ENCODE measurements around the gene SEC62. TPM values are rescaled to one million over a fixed set of nuclear protein-coding genes. Genes with fewer than 3 reads are reported as not detected.

SEC62 gene, protein sequence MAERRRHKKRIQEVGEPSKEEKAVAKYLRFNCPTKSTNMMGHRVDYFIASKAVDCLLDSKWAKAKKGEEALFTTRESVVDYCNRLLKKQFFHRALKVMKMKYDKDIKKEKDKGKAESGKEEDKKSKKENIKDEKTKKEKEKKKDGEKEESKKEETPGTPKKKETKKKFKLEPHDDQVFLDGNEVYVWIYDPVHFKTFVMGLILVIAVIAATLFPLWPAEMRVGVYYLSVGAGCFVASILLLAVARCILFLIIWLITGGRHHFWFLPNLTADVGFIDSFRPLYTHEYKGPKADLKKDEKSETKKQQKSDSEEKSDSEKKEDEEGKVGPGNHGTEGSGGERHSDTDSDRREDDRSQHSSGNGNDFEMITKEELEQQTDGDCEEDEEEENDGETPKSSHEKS
- total RNA-seq (100 to 1,000 TPM in 3 of 6 donors, 10 to 100 TPM in 3; 89.0 to 119 (median 100) TPM), polyA plus RNA-seq (10 to 100 TPM; 23.6 to 96.5 TPM)

GRCh38 chr3:169966428-169966950, at the start of gene SEC62:
SEC62 (plus strand) TSS chr3:169966807; CDS start chr3:169966823, 16 bp downstream.
- ATAC-seq (peak; percentile 95 to 99 (median 98)), DNase-seq (peak; percentile 92 to 99 (median 94)), FAIRE-seq (no peak)
- 0 to 1% methylated on average over 25 to 37 of the region's 37 CpGs for WGBS, 2 donors
- Histone ChIP-seq H3K27me3 (no peaks in the 10 kb centered on the region), H3K9me3 (no peaks in the 10 kb centered on the region), H3K27ac (peak within 1 kb of the TSS; percentile 89 to 97 (median 94)), H3K36me3 (no peaks in the 10 kb centered on the region), H3K4me1 (peaks cover 8 to 30% (median 17%) of the 10 kb centered on the region in 3 donors), H3K4me3 (peak within 1 kb of the TSS; percentile 39 to 91 (median 77))
- TF ChIP-seq, protein P1, sequence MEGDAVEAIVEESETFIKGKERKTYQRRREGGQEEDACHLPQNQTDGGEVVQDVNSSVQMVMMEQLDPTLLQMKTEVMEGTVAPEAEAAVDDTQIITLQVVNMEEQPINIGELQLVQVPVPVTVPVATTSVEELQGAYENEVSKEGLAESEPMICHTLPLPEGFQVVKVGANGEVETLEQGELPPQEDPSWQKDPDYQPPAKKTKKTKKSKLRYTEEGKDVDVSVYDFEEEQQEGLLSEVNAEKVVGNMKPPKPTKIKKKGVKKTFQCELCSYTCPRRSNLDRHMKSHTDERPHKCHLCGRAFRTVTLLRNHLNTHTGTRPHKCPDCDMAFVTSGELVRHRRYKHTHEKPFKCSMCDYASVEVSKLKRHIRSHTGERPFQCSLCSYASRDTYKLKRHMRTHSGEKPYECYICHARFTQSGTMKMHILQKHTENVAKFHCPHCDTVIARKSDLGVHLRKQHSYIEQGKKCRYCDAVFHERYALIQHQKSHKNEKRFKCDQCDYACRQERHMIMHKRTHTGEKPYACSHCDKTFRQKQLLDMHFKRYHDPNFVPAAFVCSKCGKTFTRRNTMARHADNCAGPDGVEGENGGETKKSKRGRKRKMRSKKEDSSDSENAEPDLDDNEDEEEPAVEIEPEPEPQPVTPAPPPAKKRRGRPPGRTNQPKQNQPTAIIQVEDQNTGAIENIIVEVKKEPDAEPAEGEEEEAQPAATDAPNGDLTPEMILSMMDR (IDR thresholded peaks at IDR 0.05): no peak
- intact Hi-C loops (cut with DNase I): no loop called here

GRCh38 chr3:169923189-169923588, 43.4 kb upstream of the SEC62 start:
- TF ChIP-seq, protein P1 (IDR thresholded peaks at IDR 0.05): no peak
- H3K36me3 ChIP-seq: no peaks in the 10 kb centered on the region
- ATAC-seq (peak; percentile 85 to 98 (median 94)), DNase-seq (peak; percentile 74 to 91 (median 86)), FAIRE-seq (no peak)
- intact Hi-C loops (cut with DNase I): no loop called here
- H3K9me3 ChIP-seq: no peaks in the 10 kb centered on the region
- H3K27ac ChIP-seq: no peak overlapping the region
- no peaks in the 10 kb centered on the region for H3K4me1 ChIP-seq
- H3K4me3 ChIP-seq: no peak overlapping the region
- H3K27me3 ChIP-seq: no peaks in the 10 kb centered on the region
- 16 to 25% methylated on average over 8 of the region's 8 CpGs for WGBS, 2 donors

- WGBS, 2 donors: 50 to 74% methylated on average over 1 of the region's 1 CpG
- Histone ChIP-seq H3K27me3 (no peaks in the 10 kb centered on the region), H3K4me3 (no peak overlapping the region), H3K4me1 (no peaks in the 10 kb centered on the region), H3K9me3 (no peaks in the 10 kb centered on the region), H3K36me3 (no peaks in the 10 kb centered on the region), H3K27ac (no peak overlapping the region)
- intact Hi-C loops (cut with DNase I): no loop called here
- TF ChIP-seq, protein P1 (IDR thresholded peaks at IDR 0.05): no peak
- ATAC-seq (no peak), FAIRE-seq (no peak), DNase-seq (no peak)
Observed at GRCh38 chr3:169923831-169924230, 42.8 kb upstream of the SEC62 start.

DNA sequence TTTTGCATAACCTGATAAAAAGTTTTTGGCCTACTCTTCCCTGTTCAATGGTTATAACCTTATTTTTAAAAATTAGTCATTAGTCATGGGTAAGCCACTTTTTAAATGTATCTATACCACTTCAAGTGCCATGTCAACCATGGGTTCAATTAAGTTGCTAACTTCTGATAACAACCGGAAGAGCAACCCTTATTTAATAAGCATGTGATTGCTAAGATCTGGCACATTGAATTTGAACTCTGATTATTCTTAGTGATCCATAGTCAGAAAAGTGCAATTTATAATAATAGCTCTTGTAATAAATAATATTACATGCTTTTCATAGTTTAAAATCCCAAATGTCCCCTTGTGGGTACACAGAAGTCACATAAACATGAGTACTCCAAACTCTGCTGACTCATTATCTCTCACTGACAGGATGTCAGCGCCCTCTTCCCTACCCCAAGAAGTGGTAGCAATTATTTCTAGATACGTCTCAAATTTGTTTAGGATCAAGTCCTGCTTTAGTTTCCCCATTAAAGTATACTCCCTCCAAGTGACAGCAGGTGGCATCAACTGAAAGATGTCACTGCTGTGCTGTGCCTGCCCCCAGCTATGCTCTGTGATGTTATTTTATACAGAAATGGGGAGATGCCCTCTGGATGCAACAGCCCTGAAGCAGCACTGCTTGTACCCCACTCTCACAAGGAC, 36.6 kb upstream of the SEC62 start:
- Histone ChIP-seq H3K4me3 (no peak overlapping the region), H3K36me3 (no peaks in the 10 kb centered on the region), H3K4me1 (no peaks in the 10 kb centered on the region), H3K27me3 (no peaks in the 10 kb centered on the region), H3K9me3 (no peaks in the 10 kb centered on the region), H3K27ac (no peak overlapping the region)
- ATAC-seq: no peak
- no peak for FAIRE-seq
- intact Hi-C loops (cut with DNase I): no loop called here
- WGBS, 2 donors: 80% methylated on average over 3 of the region's 3 CpGs
- TF ChIP-seq, protein P1 (IDR thresholded peaks at IDR 0.05): no peak
- DNase-seq: no peak
